Gastrocnemius medialis (tissue), 4 donors: ENCODE data around the gene LAMA3. TPM values are rescaled to one million over a fixed set of nuclear protein-coding genes. Genes with fewer than 3 reads are reported as not detected.

Experiments used
- ATAC-seq, 2 donors: fragments of 150-250 bp; one replicate each; pipeline ENCODE4 v1.9.1; 2016
- DNase-seq, 2 donors: peaks; one replicate each; pipeline ENCODE4 v3.0.0-alpha.2; 2019
- H3K27ac ChIP-seq, 4 donors: fragments of 200-600 bp; sonication (generic); 1 replicate in 1 of 4; 2 replicates in 3 of 4; pipeline ENCODE4 v1.5.1; 2016 to 2018; ENCODE audit warnings: mild to moderate bottlenecking in 2 of 4, moderate library complexity in 1 of 4
- H3K27me3 ChIP-seq, 3 donors: fragments of 200-600 bp; sonication (generic) in 2 of 3; 1 replicate in 1 of 3; 2 replicates in 2 of 3; pipeline versions ENCODE4 v1.5.1 to v1.6.0; 2016 to 2019; ENCODE audit warnings: mild to moderate bottlenecking in 1 of 3, moderate library complexity in 1 of 3
- H3K36me3 ChIP-seq, 2 donors: fragments of 200-600 bp; sonication (generic) in 1 of 2; one replicate each; pipeline ENCODE4 v1.5.1; 2017 to 2018
- H3K4me1 ChIP-seq, 2 donors: fragments of 200-600 bp; sonication (generic) in 1 of 2; one replicate each; pipeline ENCODE4 v1.5.1; 2016 to 2017; ENCODE audit warnings: mild to moderate bottlenecking in 2 of 2
- H3K4me3 ChIP-seq, 4 donors: fragments of 200-600 bp; sonication (generic) in 3 of 4; 1 replicate in 1 of 4; 2 replicates in 3 of 4; pipeline ENCODE4 v1.5.1; 2016 to 2019; ENCODE audit warnings: mild to moderate bottlenecking in 2 of 4
- H3K9me3 ChIP-seq, 3 donors: fragments of 200-600 bp; sonication (generic) in 2 of 3; 1 replicate in 1 of 3; 2 replicates in 2 of 3; pipeline ENCODE4 v1.5.1; 2016 to 2019
- CTCF ChIP-seq, 5 experiments: fragments of 450-650 bp in 3 of 5; fragments of 200-600 bp in 2 of 5; sonication (generic) in 2 of 5; IDR thresholded peaks in 4 of 5; conservative IDR thresholded peaks in 1 of 5; 1 replicate in 4 of 5; 2 replicates in 1 of 5; pipeline ENCODE4 v1.5.1; 2016 to 2019; ENCODE audit warnings: antibody characterized with exemption in 5 of 5, mild to moderate bottlenecking in 3 of 5, moderate library complexity in 3 of 5
- POLR2A ChIP-seq, 2 donors: fragments of 450-650 bp; IDR thresholded peaks; one replicate each; pipeline ENCODE4 v1.6.1; 2017; ENCODE audit warnings: antibody characterized with exemption in 2 of 2, mild to moderate bottlenecking in 2 of 2, moderate library complexity in 2 of 2
- in situ Hi-C, 4 donors: fragments of 200-750 bp; cut with MboI; loops; one replicate each; pipeline versions ENCODE4 v1.15.0 to v1.8.0; 2017; ENCODE audit warnings: low sequenced_read_pairs in 4 of 4
- intact Hi-C: fragments of 100-400 bp; cut with DNase I; formaldehyde crosslinking; loops from one replicate; pipeline ENCODE4 v1.15.1; 2023; ENCODE audit warnings: low total_unique reads
- total RNA-seq, 4 donors: library from RNA; depleted of rRNA; stranded (reverse); fragments of >200 nt; gene quantifications; one replicate each; pipeline versions ENCODE4 v1.1.0 to v1.2.3, GENCODE V29; 2016

LAMA3 gene
- total RNA-seq, 4 donors from 2014 or later: 1.1 to 5.3 (median 2.1) TPM

GRCh38 chr18:23838801-23839366, 149.6 kb downstream of the LAMA3 start:
- Histone ChIP-seq H3K4me1 (no peaks in the 10 kb centered on the region), H3K27ac (peak overlapping the region in 1 of 4 donors; percentile 3), H3K27me3 (no peaks in the 10 kb centered on the region), H3K9me3 (no peaks in the 10 kb centered on the region), H3K4me3 (no peak overlapping the region), H3K36me3 (no peaks in the 10 kb centered on the region)
- ATAC-seq (peak in 1 of 2 donors; percentile 34), DNase-seq (no peak)
- TF ChIP-seq POLR2A (IDR thresholded peaks at IDR 0.05) (no peak), CTCF (IDR thresholded peaks at IDR 0.05 in 4 of 5, conservative IDR thresholded peaks at IDR 0.05 in 1 of 5) (no peak)
- intact Hi-C loops: loop anchor here (5.0 to 10.0 kb wide), 2 partner anchors 46 to 1508 kb away; no protein-coding TSS in a partner anchor
- in situ Hi-C loops: no loop called here

- H3K4me3 ChIP-seq: no peak overlapping the region
- no peaks in the 10 kb centered on the region for H3K36me3 ChIP-seq
- H3K27ac ChIP-seq: no peak overlapping the region
- no peak for ATAC-seq
- DNase-seq: no peak
- no peaks in the 10 kb centered on the region for H3K27me3 ChIP-seq
- no peaks in the 10 kb centered on the region for H3K9me3 ChIP-seq
- H3K4me1 ChIP-seq: no peaks in the 10 kb centered on the region
- in situ Hi-C loops (no loop called here), intact Hi-C loops (no loop called here)
- TF ChIP-seq CTCF (IDR thresholded peaks at IDR 0.05 in 4 of 5, conservative IDR thresholded peaks at IDR 0.05 in 1 of 5) (no peak), POLR2A (IDR thresholded peaks at IDR 0.05) (no peak)
These were observed 153.1 kb downstream of the LAMA3 start for GRCh38 chr18:23842305-23842704.

GRCh38 chr18:23844991-23845680, 155.9 kb downstream of the LAMA3 start:
- intact Hi-C loops (no loop called here), in situ Hi-C loops (no loop called here)
- TF ChIP-seq POLR2A (IDR thresholded peaks at IDR 0.05) (no peak), CTCF (IDR thresholded peaks at IDR 0.05 in 4 of 5, conservative IDR thresholded peaks at IDR 0.05 in 1 of 5) (no peak)
- H3K27ac ChIP-seq: no peak overlapping the region
- no peak overlapping the region for H3K4me3 ChIP-seq
- no peaks in the 10 kb centered on the region for H3K36me3 ChIP-seq
- no peaks in the 10 kb centered on the region for H3K9me3 ChIP-seq
- ATAC-seq (no peak), DNase-seq (no peak)
- H3K4me1 ChIP-seq: no peaks in the 10 kb centered on the region
- H3K27me3 ChIP-seq: no peaks in the 10 kb centered on the region

GRCh38 chr18:23845988-23846630, 156.9 kb downstream of the LAMA3 start:
- Histone ChIP-seq H3K9me3 (no peaks in the 10 kb centered on the region), H3K36me3 (no peaks in the 10 kb centered on the region), H3K27ac (no peak overlapping the region), H3K4me1 (no peaks in the 10 kb centered on the region), H3K27me3 (no peaks in the 10 kb centered on the region), H3K4me3 (no peak overlapping the region)
- ATAC-seq (no peak), DNase-seq (no peak)
- no peak for TF ChIP-seq POLR2A (IDR thresholded peaks at IDR 0.05)
- no peak for TF ChIP-seq CTCF (IDR thresholded peaks at IDR 0.05 in 4 of 5, conservative IDR thresholded peaks at IDR 0.05 in 1 of 5)
- intact Hi-C loops: no loop called here
- in situ Hi-C loops: no loop called here
